ENCODE data around the gene TPSD1.
"Not testable (repeated sequence)": the region's sequence is repeated elsewhere in the genome, so short reads cannot be mapped to it uniquely, and the experiment has no call there.

The TPSD1 gene

GRCh38 chr16:1291576-1291974, 35.7 kb downstream of the TPSD1 start:
- no peak for DNase-seq (ENCODE audit: insufficient read length, low spot score)
- TF ChIP-seq POU2F2 (IDR thresholded peaks at IDR 0.05; ENCODE audit: low read depth, low read length) (no peak), PAX5 (IDR thresholded peaks at IDR 0.05; ENCODE audit: insufficient read depth, low read length, severe bottlenecking) (no peak), POLR2AphosphoS5 (IDR thresholded peaks at IDR 0.05; ENCODE audit: low read depth, low read length) (no peak), TAF1 (IDR thresholded peaks at IDR 0.05; ENCODE audit: low read depth, low read length) (no peak), SPI1 (IDR thresholded peaks at IDR 0.05; ENCODE audit: low read depth, low read length) (no peak), POLR2A (IDR thresholded peaks at IDR 0.05; ENCODE audit: low read depth, low read length) (no peak)
- no peak for FAIRE-seq

- not testable (repeated sequence) for DNase-seq (ENCODE audit: insufficient read length, low spot score); FAIRE-seq
Observed at GRCh38 chr16:1292208-1292607, 36.3 kb downstream of the TPSD1 start.

GRCh38 chr16:1292808-1293207, 36.9 kb downstream of the TPSD1 start:
- not testable (repeated sequence) for FAIRE-seq; DNase-seq (ENCODE audit: insufficient read length, low spot score)

GRCh38 chr16:1293921-1294656, 38.2 kb downstream of the TPSD1 start:
- DNase-seq (ENCODE audit: insufficient read length, low spot score) (no peak), FAIRE-seq (no peak)

GRCh38 chr16:1295465-1295864, 39.6 kb downstream of the TPSD1 start:
- DNase-seq (ENCODE audit: insufficient read length, low spot score) (no peak), FAIRE-seq (no peak)
- TF ChIP-seq TAF1 (IDR thresholded peaks at IDR 0.05; ENCODE audit: low read depth, low read length): no peak
- no peak for TF ChIP-seq POU2F2 (IDR thresholded peaks at IDR 0.05; ENCODE audit: low read depth, low read length)
- no peak for TF ChIP-seq POLR2AphosphoS5 (IDR thresholded peaks at IDR 0.05; ENCODE audit: low read depth, low read length)
- TF ChIP-seq POLR2A (IDR thresholded peaks at IDR 0.05; ENCODE audit: low read depth, low read length): no peak
- no peak for TF ChIP-seq PAX5 (IDR thresholded peaks at IDR 0.05; ENCODE audit: insufficient read depth, low read length, severe bottlenecking)
- TF ChIP-seq SPI1 (IDR thresholded peaks at IDR 0.05; ENCODE audit: low read depth, low read length): no peak

More at GRCh38 chr16:1293921-1294656, 38.2 kb downstream of the TPSD1 start:
- TF ChIP-seq SPI1 (IDR thresholded peaks at IDR 0.05; ENCODE audit: low read depth, low read length): no peak
- no peak for TF ChIP-seq TAF1 (IDR thresholded peaks at IDR 0.05; ENCODE audit: low read depth, low read length)
- no peak for TF ChIP-seq POU2F2 (IDR thresholded peaks at IDR 0.05; ENCODE audit: low read depth, low read length)
- TF ChIP-seq PAX5 (IDR thresholded peaks at IDR 0.05; ENCODE audit: insufficient read depth, low read length, severe bottlenecking): no peak
- no peak for TF ChIP-seq POLR2AphosphoS5 (IDR thresholded peaks at IDR 0.05; ENCODE audit: low read depth, low read length)
- no peak for TF ChIP-seq POLR2A (IDR thresholded peaks at IDR 0.05; ENCODE audit: low read depth, low read length)

- not testable (repeated sequence) for FAIRE-seq; DNase-seq (ENCODE audit: insufficient read length, low spot score)
Observed at GRCh38 chr16:1296688-1297017, 40.8 kb downstream of the TPSD1 start.

- FAIRE-seq: peak; percentile 69
- TF ChIP-seq POLR2AphosphoS5 (IDR thresholded peaks at IDR 0.05; ENCODE audit: low read depth, low read length) (no peak), POU2F2 (IDR thresholded peaks at IDR 0.05; ENCODE audit: low read depth, low read length) (no peak), POLR2A (IDR thresholded peaks at IDR 0.05; ENCODE audit: low read depth, low read length) (no peak), TAF1 (IDR thresholded peaks at IDR 0.05; ENCODE audit: low read depth, low read length) (no peak), SPI1 (IDR thresholded peaks at IDR 0.05; ENCODE audit: low read depth, low read length) (no peak), PAX5 (IDR thresholded peaks at IDR 0.05; ENCODE audit: insufficient read depth, low read length, severe bottlenecking) (no peak)
- DNase-seq (ENCODE audit: insufficient read length, low spot score): no peak
Observed at GRCh38 chr16:1297018-1297696, 41.3 kb downstream of the TPSD1 start.

- no peak for DNase-seq (ENCODE audit: insufficient read length, low spot score)
- TF ChIP-seq POLR2A (IDR thresholded peaks at IDR 0.05; ENCODE audit: low read depth, low read length): no peak
- no peak for FAIRE-seq
Observed at GRCh38 chr16:1298406-1298805, 42.5 kb downstream of the TPSD1 start.

- DNase-seq (ENCODE audit: insufficient read length, low spot score) (no peak), FAIRE-seq (no peak)
- TF ChIP-seq SPI1 (IDR thresholded peaks at IDR 0.05; ENCODE audit: low read depth, low read length): no peak
- TF ChIP-seq POLR2AphosphoS5 (IDR thresholded peaks at IDR 0.05; ENCODE audit: low read depth, low read length): no peak
- TF ChIP-seq TAF1 (IDR thresholded peaks at IDR 0.05; ENCODE audit: low read depth, low read length): no peak
Observed at GRCh38 chr16:1299012-1299867, 43.4 kb downstream of the TPSD1 start.

GRCh38 chr16:1299868-1300203, 44.0 kb downstream of the TPSD1 start:
- DNase-seq (ENCODE audit: insufficient read length, low spot score) (no peak), FAIRE-seq (no peak)
- TF ChIP-seq SPI1 (IDR thresholded peaks at IDR 0.05; ENCODE audit: low read depth, low read length): no peak
- no peak for TF ChIP-seq POLR2AphosphoS5 (IDR thresholded peaks at IDR 0.05; ENCODE audit: low read depth, low read length)
- no peak for TF ChIP-seq POU2F2 (IDR thresholded peaks at IDR 0.05; ENCODE audit: low read depth, low read length)
- TF ChIP-seq PAX5 (IDR thresholded peaks at IDR 0.05; ENCODE audit: insufficient read depth, low read length, severe bottlenecking): no peak
- no peak for TF ChIP-seq TAF1 (IDR thresholded peaks at IDR 0.05; ENCODE audit: low read depth, low read length)
- TF ChIP-seq POLR2A (IDR thresholded peaks at IDR 0.05; ENCODE audit: low read depth, low read length): no peak
